GM08714 (cell line): ENCODE data around the gene PLCD3.

ENCODE experiments used
- H3K4me3 ChIP-seq: fragments of 200-500 bp; sonication (Bioruptor generic); 2 replicates; pipeline ENCODE4 v1.5.1; 2014; ENCODE audit warnings: mild to moderate bottlenecking, low read length, inconsistent platforms
- ZNF274 ChIP-seq: IDR thresholded peaks from 2 replicates; pipeline ENCODE4 v1.6.1; 2012; ENCODE audit warnings: mild to moderate bottlenecking, low read depth, low read length

PLCD3 gene

GRCh38 chr17:45123076-45123770 is 9.1 kb downstream of the PLCD3 start:
- H3K4me3 ChIP-seq, result no peak overlapping the region
- TF ChIP-seq ZNF274, result no peak

DNA sequence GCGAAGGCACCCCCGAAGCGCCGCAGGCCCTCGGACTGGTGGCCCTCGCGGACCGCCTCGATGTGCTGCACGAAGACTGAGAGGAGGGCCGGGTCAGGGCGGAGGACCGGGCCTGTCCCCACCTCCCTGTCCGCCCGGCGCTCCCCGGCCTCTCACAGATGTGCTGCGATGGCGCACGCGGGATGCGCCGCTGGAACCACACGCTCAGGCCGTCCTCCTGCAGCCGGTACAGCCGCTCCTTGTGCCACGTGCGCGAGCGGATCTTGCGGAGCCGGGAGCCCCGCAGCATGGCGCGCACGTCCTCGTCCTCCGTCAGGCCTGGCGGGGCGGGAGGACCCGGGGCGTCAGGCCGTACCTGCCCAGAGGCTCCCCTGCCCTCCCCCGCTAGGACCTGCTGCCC is 11.3 kb downstream of the PLCD3 start:
- no peak for TF ChIP-seq ZNF274
- no peak overlapping the region for H3K4me3 ChIP-seq

DNA sequence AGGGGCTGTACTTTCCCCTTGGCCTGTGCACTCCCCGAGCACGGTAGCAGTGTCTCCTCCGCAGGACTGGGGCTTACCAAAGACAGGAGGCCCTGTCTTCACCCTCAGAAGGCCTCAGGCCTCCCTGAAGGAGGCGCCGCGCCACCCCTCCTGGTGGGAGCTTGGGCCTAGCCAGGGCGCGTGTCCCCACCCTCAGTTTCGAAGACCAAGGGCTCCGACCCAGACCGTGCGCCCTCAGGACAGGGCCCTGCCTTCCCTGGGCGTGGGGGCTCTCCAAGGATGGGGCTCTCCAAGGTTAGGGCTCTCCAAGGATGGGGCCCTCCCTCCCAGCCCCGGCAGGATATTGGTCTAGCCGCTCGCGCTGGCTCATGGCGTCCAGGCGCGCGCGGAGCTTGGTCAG is 11.8 kb downstream of the PLCD3 start:
- TF ChIP-seq ZNF274, result no peak
- H3K4me3 ChIP-seq, result no peak overlapping the region

DNA sequence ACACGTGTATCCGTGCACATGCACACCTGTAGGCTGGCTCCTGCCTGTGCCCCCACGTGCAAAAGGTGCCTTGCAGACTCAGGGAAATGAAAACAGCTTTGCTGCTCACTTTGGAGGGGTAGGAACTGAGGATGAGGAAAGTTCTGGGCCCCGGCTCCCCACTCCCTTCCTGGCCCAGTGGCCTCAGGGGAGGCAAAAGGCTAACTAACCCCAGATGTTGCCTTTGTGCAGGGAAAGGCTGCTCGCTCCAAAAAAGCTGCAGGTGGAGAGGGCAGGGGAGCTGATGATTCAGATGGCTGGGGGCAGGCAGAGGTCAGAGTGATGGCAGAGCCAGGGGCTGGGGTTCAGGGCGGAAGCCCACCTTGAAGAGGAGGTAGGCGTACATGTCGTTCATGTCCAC is 12.4 kb downstream of the PLCD3 start:
- TF ChIP-seq ZNF274, result no peak
- no peak overlapping the region for H3K4me3 ChIP-seq

GRCh38 chr17:45118691-45119090 is 13.6 kb downstream of the PLCD3 start:
- no peak overlapping the region for H3K4me3 ChIP-seq
- no peak for TF ChIP-seq ZNF274

- no peak overlapping the region for H3K4me3 ChIP-seq
- TF ChIP-seq ZNF274, result no peak
These were observed 14.3 kb downstream of the PLCD3 start for GRCh38 chr17:45117848-45118646.

- TF ChIP-seq ZNF274, result no peak
- no peak overlapping the region for H3K4me3 ChIP-seq
These were observed 15.0 kb downstream of the PLCD3 start for GRCh38 chr17:45117334-45117733.

DNA sequence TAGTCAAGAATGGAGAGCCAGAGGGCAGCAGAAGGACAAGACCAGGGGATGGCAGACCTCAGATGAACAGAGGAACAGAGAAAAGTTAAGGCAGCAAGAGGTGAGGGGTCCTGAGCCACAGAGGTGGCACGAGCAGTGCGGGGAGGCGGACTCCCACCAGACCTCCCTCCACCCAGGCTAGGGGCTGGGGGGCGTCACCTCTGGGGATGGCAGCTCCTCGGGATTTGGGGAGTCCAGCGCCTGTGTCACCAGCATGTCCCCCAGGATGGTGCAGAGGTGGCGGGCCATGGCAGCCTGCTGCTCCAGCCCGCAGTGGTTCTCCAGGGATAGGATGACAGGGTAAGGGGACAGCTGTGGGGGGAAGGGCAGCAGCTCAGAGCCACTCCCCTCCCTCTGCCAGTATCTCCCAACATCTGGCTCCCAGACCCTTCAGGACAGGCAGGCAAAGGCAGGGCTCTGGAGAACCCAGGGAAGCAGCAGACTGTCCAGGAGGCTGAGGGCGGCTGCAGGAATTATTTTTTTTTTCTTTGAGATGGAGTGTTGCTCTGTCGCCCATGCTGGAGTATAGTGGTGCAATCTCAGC is 15.8 kb downstream of the PLCD3 start:
- no peak overlapping the region for H3K4me3 ChIP-seq

GRCh38 chr17:45115871-45116270 is 16.4 kb downstream of the PLCD3 start:
- TF ChIP-seq ZNF274, result no peak

More for the DNA sequence above, 15.8 kb downstream of the PLCD3 start:
- TF ChIP-seq ZNF274, result no peak

GRCh38 chr17:45115015-45115625 is 17.2 kb downstream of the PLCD3 start:
- no peak overlapping the region for H3K4me3 ChIP-seq
- no peak for TF ChIP-seq ZNF274

More at GRCh38 chr17:45115871-45116270, 16.4 kb downstream of the PLCD3 start:
- no peak overlapping the region for H3K4me3 ChIP-seq

DNA sequence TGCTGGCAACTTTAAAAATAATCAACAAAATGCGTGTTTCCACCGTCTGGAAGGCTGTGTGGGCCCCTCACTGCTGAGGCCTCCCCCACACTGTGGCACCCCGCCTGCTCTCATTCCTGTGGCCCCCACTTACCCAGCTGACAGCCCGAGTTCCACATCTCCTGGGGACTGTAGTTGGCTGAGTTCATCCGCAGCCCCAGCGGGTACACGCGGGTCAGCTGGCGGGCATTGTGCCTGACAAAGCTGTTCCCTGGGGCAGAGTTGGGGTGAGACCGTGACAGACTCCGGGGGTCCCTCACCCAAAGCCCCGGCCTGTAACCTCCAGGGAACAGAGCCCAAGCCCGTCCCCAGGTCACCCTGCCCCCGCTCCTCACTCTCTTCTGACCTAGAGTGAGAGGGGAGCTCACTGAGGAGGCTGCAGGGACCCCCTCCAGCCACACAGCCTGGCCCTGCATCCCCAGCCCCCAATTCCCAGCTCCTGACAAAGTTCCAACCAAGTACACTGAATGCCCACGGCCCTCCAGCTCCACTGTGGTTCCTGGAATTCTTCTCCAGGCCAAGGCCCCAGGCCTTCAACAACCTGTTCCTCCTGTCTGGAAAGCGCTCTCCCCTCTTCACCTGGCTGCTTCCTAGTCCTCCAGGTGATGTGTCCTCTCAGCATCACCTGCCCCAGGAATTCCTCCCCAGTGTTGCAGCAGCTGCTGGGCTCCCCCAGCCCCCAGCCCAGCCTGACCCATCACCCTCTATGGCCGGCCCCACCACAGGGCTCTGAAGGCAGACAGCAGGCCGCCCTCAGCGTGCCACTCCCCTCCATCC is 18.0 kb downstream of the PLCD3 start:
- TF ChIP-seq ZNF274, result no peak

GRCh38 chr17:45113424-45113754 is 18.9 kb downstream of the PLCD3 start:
- TF ChIP-seq ZNF274, result no peak
- no peak overlapping the region for H3K4me3 ChIP-seq

More for the DNA sequence above, 18.0 kb downstream of the PLCD3 start:
- no peak overlapping the region for H3K4me3 ChIP-seq

GRCh38 chr17:45112559-45113423 is 19.5 kb downstream of the PLCD3 start:
- no peak for TF ChIP-seq ZNF274
- H3K4me3 ChIP-seq, result no peak overlapping the region

DNA sequence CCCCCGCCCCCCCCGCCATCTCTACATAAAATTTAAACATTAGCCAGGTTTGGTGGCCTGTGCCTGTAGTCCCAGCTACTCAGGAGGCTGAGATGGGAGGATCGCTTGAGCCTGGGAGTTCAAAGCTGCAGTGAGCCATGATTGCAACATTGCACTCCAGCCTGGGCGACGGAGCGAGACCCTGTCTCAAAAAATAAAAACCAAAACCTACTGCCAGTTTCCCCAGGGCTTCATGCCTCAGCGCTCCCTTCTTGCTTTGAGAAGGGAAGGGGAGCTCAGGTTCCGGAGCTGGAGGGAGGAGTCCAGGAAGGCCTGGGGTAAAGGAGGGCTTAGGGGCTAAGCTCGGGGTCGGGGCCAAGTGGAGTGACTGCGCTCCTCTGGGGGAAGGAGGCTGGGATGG is 20.5 kb downstream of the PLCD3 start:
- TF ChIP-seq ZNF274, result no peak
- H3K4me3 ChIP-seq, result no peak overlapping the region
